CD14-positive monocyte (primary cell): ENCODE data around the gene TBC1D32. TPM values are rescaled to one million over a fixed set of nuclear protein-coding genes. Genes with fewer than 3 reads are reported as not detected.

Experiments
- DNase-seq, 3 donors: peaks; one replicate each; pipeline ENCODE4 v3.0.0-alpha.2; 2011 to 2022
- H2AFZ ChIP-seq: 2 replicates; pipeline ENCODE4 v1.6.0; 2012; ENCODE audit warnings: mild to moderate bottlenecking, low read depth, low read length, inconsistent platforms; ENCODE audit not compliant: insufficient read depth, poor library complexity, severe bottlenecking
- H3K27ac ChIP-seq, 2 donors: 1 replicate in 1 of 2; 2 replicates in 1 of 2; pipeline ENCODE4 v1.5.1; 2012 to 2013; ENCODE audit warnings: low read length in 2 of 2, control low read depth in 1 of 2, inconsistent platforms in 1 of 2, low read depth in 1 of 2, mild to moderate bottlenecking in 1 of 2
- H3K27me3 ChIP-seq, 2 donors: one replicate each; pipeline versions ENCODE4 v1.6.0 to v1.6.1; 2011 to 2013; ENCODE audit warnings: low read length in 2 of 2; ENCODE audit not compliant: control insufficient read depth in 2 of 2, insufficient read depth in 2 of 2
- H3K36me3 ChIP-seq, 2 donors: replicated peaks in 1 of 2; 1 replicate in 1 of 2; 2 replicates in 1 of 2; pipeline versions ENCODE4 v1.5.1 to v1.6.1; 2012 to 2013; ENCODE audit warnings: low read length in 2 of 2, control low read depth in 1 of 2, inconsistent platforms in 1 of 2, mild to moderate bottlenecking in 1 of 2; ENCODE audit not compliant: insufficient read depth in 2 of 2, control insufficient read depth in 1 of 2
- H3K4me1 ChIP-seq, 2 donors: 1 replicate in 1 of 2; 2 replicates in 1 of 2; pipeline versions ENCODE4 v1.5.1 to v1.6.1; 2012 to 2013; ENCODE audit warnings: low read length in 2 of 2, control low read depth in 1 of 2, inconsistent platforms in 1 of 2, mild to moderate bottlenecking in 1 of 2, moderate library complexity in 1 of 2; ENCODE audit not compliant: insufficient read depth in 2 of 2, control insufficient read depth in 1 of 2
- H3K4me2 ChIP-seq: replicated peaks from 2 replicates; pipeline ENCODE3; 2012; ENCODE audit warnings: low read length, moderate library complexity, mild to moderate bottlenecking; ENCODE audit not compliant: poor library complexity, severe bottlenecking; ENCODE audit errors: extremely low read depth
- H3K4me3 ChIP-seq, 3 experiments: fragments of 200-600 bp in 1 of 3; sonication (generic) in 1 of 3; replicated peaks in 1 of 3; 1 replicate in 2 of 3; 2 replicates in 1 of 3; pipeline ENCODE4 v1.5.1; 2011 to 2013; ENCODE audit warnings: low read length in 3 of 3, mild to moderate bottlenecking in 3 of 3, control low read depth in 2 of 3, low read depth in 2 of 3, inconsistent platforms in 1 of 3, moderate library complexity in 1 of 3
- H3K79me2 ChIP-seq: 2 replicates; pipeline ENCODE4 v1.6.0; 2012; ENCODE audit warnings: mild to moderate bottlenecking, control low read depth, inconsistent platforms, low read length, moderate library complexity; ENCODE audit not compliant: insufficient read depth
- H3K9ac ChIP-seq: 2 replicates; pipeline ENCODE4 v1.6.0; 2017; ENCODE audit warnings: low read length, mild to moderate bottlenecking; ENCODE audit not compliant: insufficient read depth, poor library complexity, severe bottlenecking
- H3K9me3 ChIP-seq, 2 donors: replicated peaks in 1 of 2; 1 replicate in 1 of 2; 2 replicates in 1 of 2; pipeline versions ENCODE4 v1.5.1 to v1.6.1; 2012 to 2013; ENCODE audit warnings: low read length in 2 of 2, control low read depth in 1 of 2; ENCODE audit not compliant: control insufficient read depth in 1 of 2, insufficient read depth in 1 of 2
- H4K20me1 ChIP-seq: 2 replicates; pipeline ENCODE4 v1.6.0; 2012; ENCODE audit warnings: mild to moderate bottlenecking, low read length, control low read depth, moderate library complexity; ENCODE audit not compliant: insufficient read depth
- H3K27ac Mint-ChIP-seq, 7 donors: one replicate each; pipeline ENCODE4 v1.8.0; 2020; ENCODE audit warnings: mild to moderate bottlenecking in 7 of 7, mixed read lengths in 7 of 7, moderate library complexity in 6 of 7, inconsistent platforms in 2 of 7
- H3K27me3 Mint-ChIP-seq, 3 donors: one replicate each; pipeline ENCODE4 v1.8.0; 2021 to 2022; ENCODE audit warnings: low read depth in 3 of 3, mild to moderate bottlenecking in 3 of 3, mixed read lengths in 3 of 3, moderate library complexity in 3 of 3, inconsistent platforms in 1 of 3
- H3K36me3 Mint-ChIP-seq, 2 donors: one replicate each; pipeline ENCODE4 v1.8.0; 2020; ENCODE audit warnings: mixed read lengths in 2 of 2, inconsistent platforms in 1 of 2, mild to moderate bottlenecking in 1 of 2
- H3K4me1 Mint-ChIP-seq: one replicate; pipeline ENCODE4 v1.8.0; 2020; ENCODE audit warnings: mild to moderate bottlenecking, mixed read lengths
- H3K4me3 Mint-ChIP-seq, 2 donors: one replicate each; pipeline ENCODE4 v1.8.0; 2020; ENCODE audit warnings: mild to moderate bottlenecking in 2 of 2, mixed read lengths in 2 of 2, moderate library complexity in 1 of 2
- H3K9me3 Mint-ChIP-seq, 7 donors: one replicate each; pipeline ENCODE4 v1.8.0; 2020 to 2022; ENCODE audit warnings: mixed read lengths in 7 of 7, mild to moderate bottlenecking in 6 of 7, moderate library complexity in 6 of 7, inconsistent platforms in 2 of 7
- WGBS: methylation state at CpG from one replicate; pipeline ENCODE4 v1.1.5; 2013; ENCODE audit warnings: missing lambda C conversion rate; ENCODE audit not compliant: insufficient coverage; 5-methylcytosine and 5-hydroxymethylcytosine counted together
- intact Hi-C, 2 donors: fragments of 100-400 bp; cut with micrococcal nuclease; formaldehyde crosslinking; loops; one replicate each; pipeline versions ENCODE4 v1.15.0 to v1.15.1; 2023
- polyA plus RNA-seq, 3 donors: library from polyadenylated mRNA; depleted of rRNA in 1 of 3; unstranded in 2 of 3; stranded (reverse) in 1 of 3; fragments of 300-500 nt in 2 of 3; fragments of >200 nt in 1 of 3; fragmentation: Illumina TruSeq in 2 of 3; gene quantifications; 1 replicate in 2 of 3; 2 replicates in 1 of 3; pipeline ENCODE4 v1.2.3, GENCODE V29; 2012 to 2021
- TF ChIP-seq, protein P1 (sequence below): fragments of 200-600 bp; IDR thresholded peaks from one replicate; pipeline ENCODE4 v1.8.0; 2022; ENCODE audit warnings: antibody characterized with exemption, mild to moderate bottlenecking

TBC1D32 gene
- polyA plus RNA-seq, 3 donors = 0.23 to 0.64 TPM; not detected in 1

GRCh38 chr6:121310495-121310894, 23.8 kb downstream of the TBC1D32 start:
- no CpG with 5 or more reads among the region's 1 CpG for WGBS
- H3K27ac Mint-ChIP-seq = no peak overlapping the region

GRCh38 chr6:121309768-121310469, 24.4 kb downstream of the TBC1D32 start:
- intact Hi-C loops = no loop called here

More at GRCh38 chr6:121310495-121310894, 23.8 kb downstream of the TBC1D32 start:
- Histone ChIP-seq H3K36me3 (no peaks in the 10 kb centered on the region), H3K27ac (no peak overlapping the region), H3K79me2 (no peaks in the 10 kb centered on the region), H3K9ac (no peak overlapping the region), H4K20me1 (no peaks in the 10 kb centered on the region), H3K9me3 (no peaks in the 10 kb centered on the region), H2AFZ (no peak overlapping the region), H3K27me3 (no peaks in the 10 kb centered on the region), H3K4me3 (no peak overlapping the region), H3K4me1 (no peaks in the 10 kb centered on the region), H3K4me2 (no peak overlapping the region)
- no peaks in the 10 kb centered on the region for H3K27me3 Mint-ChIP-seq
- peaks cover 0 to 5% (median 0%) of the 10 kb centered on the region in 7 donors for H3K9me3 Mint-ChIP-seq
- DNase-seq = no peak
- no peaks in the 10 kb centered on the region for H3K36me3 Mint-ChIP-seq
- H3K4me1 Mint-ChIP-seq = peaks cover 2% of the 10 kb centered on the region
- TF ChIP-seq, protein P1, sequence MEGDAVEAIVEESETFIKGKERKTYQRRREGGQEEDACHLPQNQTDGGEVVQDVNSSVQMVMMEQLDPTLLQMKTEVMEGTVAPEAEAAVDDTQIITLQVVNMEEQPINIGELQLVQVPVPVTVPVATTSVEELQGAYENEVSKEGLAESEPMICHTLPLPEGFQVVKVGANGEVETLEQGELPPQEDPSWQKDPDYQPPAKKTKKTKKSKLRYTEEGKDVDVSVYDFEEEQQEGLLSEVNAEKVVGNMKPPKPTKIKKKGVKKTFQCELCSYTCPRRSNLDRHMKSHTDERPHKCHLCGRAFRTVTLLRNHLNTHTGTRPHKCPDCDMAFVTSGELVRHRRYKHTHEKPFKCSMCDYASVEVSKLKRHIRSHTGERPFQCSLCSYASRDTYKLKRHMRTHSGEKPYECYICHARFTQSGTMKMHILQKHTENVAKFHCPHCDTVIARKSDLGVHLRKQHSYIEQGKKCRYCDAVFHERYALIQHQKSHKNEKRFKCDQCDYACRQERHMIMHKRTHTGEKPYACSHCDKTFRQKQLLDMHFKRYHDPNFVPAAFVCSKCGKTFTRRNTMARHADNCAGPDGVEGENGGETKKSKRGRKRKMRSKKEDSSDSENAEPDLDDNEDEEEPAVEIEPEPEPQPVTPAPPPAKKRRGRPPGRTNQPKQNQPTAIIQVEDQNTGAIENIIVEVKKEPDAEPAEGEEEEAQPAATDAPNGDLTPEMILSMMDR = no peak
- no peak overlapping the region for H3K4me3 Mint-ChIP-seq
- intact Hi-C loops = no loop called here

More at GRCh38 chr6:121309768-121310469, 24.4 kb downstream of the TBC1D32 start:
- Histone ChIP-seq H3K27ac (no peak overlapping the region), H3K4me1 (no peaks in the 10 kb centered on the region), H3K4me2 (no peak overlapping the region), H3K79me2 (no peaks in the 10 kb centered on the region), H2AFZ (no peak overlapping the region), H3K4me3 (no peak overlapping the region), H3K27me3 (no peaks in the 10 kb centered on the region), H4K20me1 (no peaks in the 10 kb centered on the region), H3K9ac (no peak overlapping the region), H3K36me3 (no peaks in the 10 kb centered on the region), H3K9me3 (no peaks in the 10 kb centered on the region)
- no peak for DNase-seq
- Mint-ChIP-seq H3K27me3 (no peaks in the 10 kb centered on the region), H3K4me1 (peaks cover 2% of the 10 kb centered on the region), H3K4me3 (no peak overlapping the region), H3K27ac (no peak overlapping the region), H3K9me3 (peaks cover 0 to 5% (median 0%) of the 10 kb centered on the region in 7 donors), H3K36me3 (no peaks in the 10 kb centered on the region)
- whole genome bisulfite sequencing = no CpG with 5 or more reads among the region's 4 CpGs
- TF ChIP-seq, protein P1 = no peak
